GM18502 (cell line): ENCODE results near the gene SULT4A1.

Experiments
- ATAC-seq: cut with Tn5 transposase; IDR thresholded peaks from one replicate; pipeline ENCODE4 v1.9.1; 2021; ENCODE audit warnings: mild to moderate bottlenecking; ENCODE audit not compliant: unreplicated experiment, poor library complexity

SULT4A1 gene

GRCh38 chr22:43830931-43831560 lies 31.3 kb downstream of the SULT4A1 start:
- no peak for ATAC-seq

DNA sequence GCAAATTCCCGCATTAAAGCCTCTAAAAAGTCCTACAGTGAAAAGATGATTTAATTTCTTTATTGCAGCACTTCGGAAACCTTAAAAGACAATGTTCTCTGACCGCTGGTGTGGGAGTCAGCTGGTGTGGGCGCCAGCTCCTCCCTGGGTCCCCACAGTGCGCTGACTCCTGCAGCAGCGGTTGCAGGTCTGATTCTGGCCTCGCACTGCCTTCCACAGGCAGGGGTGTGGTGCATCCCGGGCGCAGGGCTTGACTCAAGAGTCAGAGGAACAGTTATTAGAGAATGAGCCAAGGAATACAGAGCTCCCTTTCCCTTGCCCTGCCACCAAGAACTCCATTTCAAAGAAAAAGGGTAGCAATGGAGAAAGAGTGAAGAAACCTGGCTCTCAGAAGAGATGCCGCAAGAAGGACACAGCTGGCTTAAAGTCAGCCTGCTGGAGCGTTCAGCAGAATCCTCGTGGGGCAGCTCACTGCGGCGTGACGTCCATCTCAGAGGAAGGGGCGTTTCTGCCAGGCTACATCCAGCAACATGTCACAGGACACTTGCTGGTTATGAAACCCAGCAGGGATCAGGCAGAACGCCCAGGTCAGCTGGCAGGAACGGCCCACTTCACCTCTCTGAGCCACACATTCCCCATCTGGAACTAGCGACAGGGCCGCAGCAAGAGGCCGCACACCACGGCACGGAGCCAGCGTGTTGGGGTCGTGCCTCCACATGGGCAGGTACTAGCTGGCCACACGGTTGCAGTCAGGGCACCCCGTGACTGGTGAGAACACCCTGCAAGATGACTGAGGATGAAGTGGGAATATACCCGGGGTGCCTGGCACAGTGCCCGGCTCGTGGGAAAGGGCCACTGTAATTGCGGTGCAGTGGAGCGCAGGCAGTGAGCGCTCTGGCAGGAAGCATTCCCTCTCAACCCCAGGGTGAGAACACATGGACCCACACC lies 32.1 kb downstream of the SULT4A1 start:
- no peak for ATAC-seq

DNA sequence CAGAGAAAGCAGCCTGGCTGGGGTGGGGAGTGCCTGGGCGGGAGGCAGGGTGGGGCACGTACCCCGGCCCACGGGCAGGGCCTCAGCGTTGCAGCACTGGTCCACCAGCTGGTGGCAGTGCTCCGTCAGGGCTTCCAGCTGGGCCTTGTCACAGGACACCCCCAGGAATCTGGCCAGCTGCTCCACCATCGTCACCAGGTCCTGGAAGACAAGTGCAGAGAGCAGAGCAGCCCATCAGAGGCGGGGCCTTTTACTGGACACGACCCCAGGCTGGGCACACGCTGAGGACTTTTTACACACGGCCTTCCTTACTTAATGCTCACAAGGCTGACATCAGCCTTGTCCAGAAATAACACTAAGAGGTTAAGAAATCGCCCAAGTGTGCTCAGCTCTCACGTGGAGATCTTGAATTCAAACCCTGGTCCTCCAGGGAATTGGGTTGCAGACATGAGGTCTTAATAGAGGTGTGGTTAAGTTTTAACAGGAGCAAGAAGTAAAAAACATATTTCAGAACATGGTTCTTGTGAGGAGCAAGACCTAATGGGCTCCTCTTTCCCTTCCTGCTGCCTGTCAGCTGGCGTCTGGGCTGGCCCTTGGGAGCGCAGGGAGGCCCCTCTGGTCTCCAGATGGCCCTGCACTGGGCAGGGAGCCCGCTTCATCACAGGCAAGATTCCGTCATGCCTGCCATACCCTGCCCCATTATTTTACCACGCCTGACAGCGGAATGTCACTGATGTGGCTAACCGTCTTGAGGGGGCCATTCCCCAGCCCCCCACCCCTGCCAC lies 33.1 kb downstream of the SULT4A1 start:
- no peak for ATAC-seq

DNA sequence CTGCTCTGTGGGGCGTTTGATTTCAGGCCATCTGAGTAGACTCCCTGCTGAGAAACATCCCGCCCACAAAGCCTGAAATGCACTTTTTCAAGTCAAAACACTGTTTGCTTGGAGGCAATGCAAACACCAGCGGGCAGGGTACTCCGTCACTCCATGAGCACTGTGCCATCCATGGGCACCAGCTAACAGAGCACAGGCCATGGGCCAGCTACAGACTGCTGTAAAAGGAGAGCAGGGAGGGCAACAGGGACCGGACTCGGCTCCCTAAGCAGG lies 33.7 kb downstream of the SULT4A1 start:
- ATAC-seq, result no peak

DNA sequence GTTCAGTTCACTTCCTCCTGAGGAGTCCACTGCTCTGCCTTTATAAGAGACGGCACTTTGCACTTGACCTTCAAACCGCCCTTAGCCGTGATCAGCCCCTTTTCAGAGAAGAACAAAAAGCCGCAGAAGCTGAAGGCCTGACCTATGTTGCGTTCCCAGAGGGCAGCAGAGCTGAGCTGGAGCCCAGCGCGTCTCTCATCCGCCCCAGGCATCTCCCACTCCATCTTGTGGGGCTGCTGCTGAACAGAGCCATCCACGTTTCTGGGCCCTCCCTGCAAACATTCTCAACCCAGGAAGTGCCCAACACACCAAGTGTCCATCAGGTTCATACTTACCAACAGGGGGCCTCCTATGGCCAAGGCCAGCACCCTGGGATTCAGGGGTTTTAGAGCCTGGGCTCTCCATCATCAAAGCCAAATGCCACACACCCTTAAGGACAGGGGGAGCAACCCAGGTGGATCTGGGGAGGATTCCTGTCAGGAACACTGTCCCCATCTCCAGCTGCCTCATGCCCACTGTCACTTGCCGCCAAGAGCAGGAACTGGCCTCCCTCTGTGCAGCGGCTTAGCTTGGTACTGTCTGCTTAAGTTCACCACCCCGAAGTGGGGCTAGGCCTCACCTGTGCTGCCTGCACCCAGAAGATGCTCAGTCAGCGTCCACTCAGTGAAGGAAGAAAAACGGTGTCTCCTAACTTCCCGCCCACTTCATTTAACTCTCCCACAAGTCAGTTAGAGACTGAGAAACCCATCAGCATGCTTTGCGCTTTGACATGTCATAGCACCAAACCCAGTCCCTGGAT lies 34.2 kb downstream of the SULT4A1 start:
- ATAC-seq, result no peak

GRCh38 chr22:43827003-43827735 lies 35.1 kb downstream of the SULT4A1 start:
- no peak for ATAC-seq

DNA sequence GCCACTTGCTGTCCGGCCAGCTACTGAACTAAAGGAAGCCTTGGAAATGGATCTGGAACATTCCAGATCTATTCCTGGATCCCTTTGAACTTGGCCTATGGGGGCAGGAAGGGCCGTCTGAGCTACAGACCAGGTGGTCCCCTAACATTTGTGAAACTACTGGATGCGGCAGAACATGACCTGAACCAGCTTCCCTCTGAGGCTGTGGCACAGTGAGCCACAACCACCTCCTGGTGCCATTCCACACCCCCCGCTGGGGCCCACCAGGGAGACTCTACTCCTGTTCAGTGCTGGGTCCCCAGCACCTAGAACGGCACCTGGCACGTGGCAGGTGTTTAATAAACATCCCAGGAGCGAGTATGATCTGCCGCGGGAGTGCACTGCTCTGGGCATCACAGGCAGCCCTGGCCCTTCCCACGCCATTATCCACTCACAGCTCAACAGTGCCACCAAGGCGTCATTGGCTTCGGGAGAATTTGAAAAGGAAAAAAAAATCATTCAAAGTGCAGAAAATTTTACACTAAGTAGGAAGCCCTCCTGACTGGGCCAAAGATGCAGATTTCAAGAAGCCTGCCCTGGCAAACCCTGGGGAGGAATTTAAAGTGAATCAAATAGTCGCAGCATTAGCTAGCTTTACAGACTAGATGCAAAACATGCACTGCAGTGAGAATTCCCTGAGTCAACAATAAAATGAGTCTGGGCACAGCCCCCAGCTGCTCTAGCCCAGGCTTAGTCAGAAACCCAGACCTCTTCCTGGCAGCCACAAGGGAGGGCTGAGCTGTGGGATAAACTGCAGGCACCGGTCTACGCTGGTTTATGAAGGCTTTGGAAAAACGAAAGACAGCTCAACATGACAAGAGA lies 35.9 kb downstream of the SULT4A1 start:
- ATAC-seq, result no peak

- ATAC-seq, result no peak
Measured at GRCh38 chr22:43825651-43826050, 36.7 kb downstream of the SULT4A1 start.

- ATAC-seq, result no peak
Measured at GRCh38 chr22:43824724-43825420, 37.4 kb downstream of the SULT4A1 start.

- no peak for ATAC-seq
Measured at GRCh38 chr22:43823911-43824665, 38.2 kb downstream of the SULT4A1 start.

DNA sequence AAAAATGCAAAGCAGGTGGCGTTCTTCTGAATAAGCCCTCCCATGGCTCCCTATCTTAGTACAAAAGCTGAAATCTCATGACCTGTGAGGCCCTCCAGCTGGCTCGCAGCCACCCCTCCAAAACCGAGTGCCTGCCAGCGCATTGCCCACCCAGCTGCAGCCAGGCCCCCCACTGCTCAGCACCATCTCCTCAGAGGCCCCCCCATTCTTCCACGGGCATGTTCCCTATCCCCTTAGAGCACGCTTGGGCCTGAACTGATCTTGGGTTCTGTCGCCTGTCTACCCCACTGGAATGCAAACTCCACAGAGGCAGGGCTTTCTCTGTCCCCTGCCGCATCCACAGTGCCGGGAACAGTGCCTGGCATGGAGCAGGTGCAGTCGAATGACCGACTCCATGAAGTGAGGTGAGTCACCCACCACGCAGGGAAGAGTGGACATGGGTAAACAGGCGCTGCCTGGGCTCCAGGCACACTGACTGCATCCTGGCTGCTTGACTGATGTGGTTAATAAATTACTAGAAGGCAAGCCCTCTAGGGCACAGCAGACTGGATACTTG lies 38.9 kb downstream of the SULT4A1 start:
- ATAC-seq, result no peak

GRCh38 chr22:43821606-43822425 lies 40.5 kb downstream of the SULT4A1 start:
- ATAC-seq, result no peak

- no peak for ATAC-seq
Measured at GRCh38 chr22:43820651-43821305, 41.5 kb downstream of the SULT4A1 start.

GRCh38 chr22:43819931-43820640 lies 42.2 kb downstream of the SULT4A1 start:
- no peak for ATAC-seq

- no peak for ATAC-seq
Measured at GRCh38 chr22:43819421-43819921, 42.8 kb downstream of the SULT4A1 start.
